Psoas muscle (tissue), 8 donors: ENCODE measurements around the gene MTUS2. TPM values are rescaled to one million over a fixed set of nuclear protein-coding genes. Genes with fewer than 3 reads are reported as not detected.

Experiments
- ATAC-seq, 4 donors: fragments of 200-7000 bp; cut with Tn5 transposase; one replicate each; pipeline ENCODE4 v1.9.1; 2020; ENCODE audit warnings: moderate library complexity in 3 of 4, mild to moderate bottlenecking in 2 of 4
- DNase-seq, 2 donors: peaks; one replicate each; pipeline ENCODE4 v3.0.0-alpha.2; 2020
- H3K27ac ChIP-seq: fragments of 200-600 bp; one replicate; pipeline ENCODE4 v1.8.0; 2022
- H3K27me3 ChIP-seq, 3 donors: fragments of 200-600 bp in 1 of 3; one replicate each; pipeline versions ENCODE4 v1.6.1 to v1.8.0; 2013 to 2022; ENCODE audit warnings: low read length in 2 of 3, mild to moderate bottlenecking in 2 of 3, moderate library complexity in 1 of 3; ENCODE audit not compliant: insufficient read depth in 3 of 3
- H3K36me3 ChIP-seq, 2 donors: fragments of 200-600 bp in 1 of 2; one replicate each; pipeline versions ENCODE4 v1.6.1 to v1.8.0; 2013 to 2022; ENCODE audit warnings: low read depth in 1 of 2, mild to moderate bottlenecking in 1 of 2, moderate library complexity in 1 of 2; ENCODE audit not compliant: insufficient read depth in 1 of 2
- H3K4me1 ChIP-seq: fragments of 200-600 bp; one replicate; pipeline ENCODE4 v1.8.0; 2022
- H3K4me3 ChIP-seq: fragments of 200-600 bp; one replicate; pipeline ENCODE4 v1.8.0; 2022; ENCODE audit warnings: mild to moderate bottlenecking
- H3K9me3 ChIP-seq: fragments of 200-600 bp; one replicate; pipeline ENCODE4 v1.8.0; 2022
- CTCF ChIP-seq: fragments of 200-600 bp; IDR thresholded peaks from one replicate; pipeline ENCODE4 v1.8.0; 2022; ENCODE audit warnings: antibody characterized with exemption
- WGBS, 3 donors: extraction: QIAGEN DNeasy Blood & Tissue Kit; methylation state at CpG; one replicate each; pipeline versions ENCODE4 v1.1.6 to v1.1.7; 2013; 5-methylcytosine and 5-hydroxymethylcytosine counted together
- intact Hi-C, 2 donors: fragments of 100-400 bp; cut with DNase I; formaldehyde crosslinking; loops; one replicate each; pipeline versions ENCODE4 v1.11.0 to v1.14.2; 2022
- polyA plus RNA-seq, 3 donors: library from polyadenylated mRNA; stranded (reverse); fragments of 200-250 nt; gene quantifications; one replicate each; pipeline ENCODE4 v1.2.3, GENCODE V29; 2013
- total RNA-seq, 4 donors: library from RNA; stranded (reverse); fragmentation: NEBNext Ultra II Directional in 2 of 4; extraction: Animal tissue kit (Norgen Biotek cat#: 25700) in 2 of 4; gene quantifications; one replicate each; pipeline versions ENCODE4 v1.2.1 to v1.2.4, GENCODE V29; 2021 to 2023
- donor health status: healthy with polysubstance abuse.
- donor health status: DM: no; HTN: no; CAD: no; lungs with moderate emphysema.
- donor health status: Bipolar disorder and iron deficiency.
- donor health status: healthy.
- donor health status: DM: yes; HTN: yes; CAD: no.
- donor health status: DM: no; HTN: no; CAD: no.
- donor health status: DM: no; HTN: no; CAD: no.
- donor health status: DM: yes; HTN: yes; CAD: no.

The MTUS2 gene
- total and polyA plus RNA-seq, 7 donors = 0.03 to 0.79 (median 0.14) TPM; not detected in 2

- Histone ChIP-seq H3K4me3 (no peak overlapping the region), H3K36me3 (no peaks in the 10 kb centered on the region), H3K27ac (no peak overlapping the region), H3K4me1 (no peaks in the 10 kb centered on the region), H3K9me3 (no peaks in the 10 kb centered on the region), H3K27me3 (no peaks in the 10 kb centered on the region)
- ATAC-seq = no peak
- TF ChIP-seq CTCF = no peak
- 84 to 92% (median 87%) methylated on average over 2 of the region's 2 CpGs for WGBS, 3 donors
- DNase-seq = no peak
- intact Hi-C loops = no loop called here
Measured at GRCh38 chr13:29451976-29452375, 631.8 kb downstream of the MTUS2 start.

- 44 to 61% (median 60%) methylated on average over 4 of the region's 4 CpGs for WGBS, 3 donors
- Histone ChIP-seq H3K4me1 (no peaks in the 10 kb centered on the region), H3K4me3 (no peak overlapping the region), H3K27me3 (no peaks in the 10 kb centered on the region), H3K9me3 (no peaks in the 10 kb centered on the region), H3K36me3 (no peaks in the 10 kb centered on the region), H3K27ac (no peak overlapping the region)
- no peak for TF ChIP-seq CTCF
- ATAC-seq (no peak), DNase-seq (no peak)
- intact Hi-C loops = no loop called here
Measured at GRCh38 chr13:29452773-29453616, 632.9 kb downstream of the MTUS2 start.

GRCh38 chr13:29453617-29454011, 633.5 kb downstream of the MTUS2 start:
- H3K4me1 ChIP-seq = no peaks in the 10 kb centered on the region
- H3K4me3 ChIP-seq = no peak overlapping the region
- WGBS, 3 donors = 54 to 84% (median 73%) methylated on average over 1 of the region's 1 CpG

GRCh38 chr13:29454931-29455481, 634.9 kb downstream of the MTUS2 start:
- 76 to 80% (median 77%) methylated on average over 6 of the region's 6 CpGs for WGBS, 3 donors
- no peak for TF ChIP-seq CTCF
- Histone ChIP-seq H3K4me3 (no peak overlapping the region), H3K36me3 (no peaks in the 10 kb centered on the region), H3K27me3 (no peaks in the 10 kb centered on the region), H3K27ac (no peak overlapping the region), H3K9me3 (no peaks in the 10 kb centered on the region), H3K4me1 (no peaks in the 10 kb centered on the region)
- DNase-seq (no peak), ATAC-seq (no peak)
- intact Hi-C loops = no loop called here

More at GRCh38 chr13:29453617-29454011, 633.5 kb downstream of the MTUS2 start:
- DNase-seq (no peak), ATAC-seq (no peak)
- no peak for TF ChIP-seq CTCF
- H3K27ac ChIP-seq = no peak overlapping the region
- no peaks in the 10 kb centered on the region for H3K9me3 ChIP-seq
- no peaks in the 10 kb centered on the region for H3K36me3 ChIP-seq
- no peaks in the 10 kb centered on the region for H3K27me3 ChIP-seq
- intact Hi-C loops = no loop called here
